Uterus (tissue), 4 donors: ENCODE data around the gene ADM2. TPM values are rescaled to one million over a fixed set of nuclear protein-coding genes. Genes with fewer than 3 reads are reported as not detected.

Experiments
- DNase-seq, 2 donors: peaks; one replicate each; pipeline ENCODE4 v3.0.0-alpha.2; 2019 to 2020
- H3K27ac ChIP-seq, 2 donors: fragments of 200-600 bp; sonication (generic); 1 replicate in 1 of 2; 2 replicates in 1 of 2; pipeline ENCODE4 v1.5.1; 2016 to 2018
- H3K27me3 ChIP-seq, 2 donors: fragments of 200-600 bp; sonication (generic); one replicate each; pipeline ENCODE4 v1.5.1; 2018 to 2019; ENCODE audit warnings: control low read depth in 1 of 2
- H3K36me3 ChIP-seq, 2 donors: fragments of 200-600 bp; sonication (generic); one replicate each; pipeline ENCODE4 v1.5.1; 2019; ENCODE audit warnings: control low read depth in 1 of 2
- H3K4me1 ChIP-seq, 2 donors: fragments of 200-600 bp; sonication (generic); one replicate each; pipeline ENCODE4 v1.5.1; 2018 to 2019; ENCODE audit warnings: control low read depth in 1 of 2
- H3K4me3 ChIP-seq, 2 donors: fragments of 200-600 bp; sonication (generic); 1 replicate in 1 of 2; 2 replicates in 1 of 2; pipeline ENCODE4 v1.5.1; 2018 to 2019; ENCODE audit warnings: mild to moderate bottlenecking in 1 of 2
- H3K9me3 ChIP-seq, 2 donors: fragments of 200-600 bp; sonication (generic); one replicate each; pipeline ENCODE4 v1.5.1; 2019; ENCODE audit warnings: control low read depth in 1 of 2
- CTCF ChIP-seq, 4 experiments: fragments of 200-600 bp in 2 of 4; fragments of 450-650 bp in 2 of 4; sonication (generic) in 2 of 4; IDR thresholded peaks; one replicate each; pipeline ENCODE4 v1.5.1; 2016 to 2019; ENCODE audit warnings: antibody characterized with exemption in 4 of 4, mild to moderate bottlenecking in 2 of 4, moderate library complexity in 1 of 4
- POLR2A ChIP-seq, 2 donors: fragments of 450-650 bp; IDR thresholded peaks; one replicate each; pipeline ENCODE4 v1.6.1; 2016; ENCODE audit warnings: antibody characterized with exemption in 2 of 2, mild to moderate bottlenecking in 1 of 2, moderate library complexity in 1 of 2
- intact Hi-C: fragments of 100-400 bp; cut with DNase I; formaldehyde crosslinking; loops from one replicate; pipeline ENCODE4 v1.15.1; 2023; ENCODE audit warnings: low total_unique reads
- total RNA-seq, 4 donors: library from RNA; depleted of rRNA in 3 of 4; stranded (reverse); fragments of >200 nt in 3 of 4; gene quantifications; one replicate each; pipeline versions ENCODE4 v1.1.0 to v1.2.4, GENCODE V29; 2014 to 2023
- donor health status: DM: yes; HTN: yes; CAD: no.

ADM2 gene
- total RNA-seq, 4 donors from 2014 or later = 0.14 to 0.95 TPM; not detected in 2

DNA sequence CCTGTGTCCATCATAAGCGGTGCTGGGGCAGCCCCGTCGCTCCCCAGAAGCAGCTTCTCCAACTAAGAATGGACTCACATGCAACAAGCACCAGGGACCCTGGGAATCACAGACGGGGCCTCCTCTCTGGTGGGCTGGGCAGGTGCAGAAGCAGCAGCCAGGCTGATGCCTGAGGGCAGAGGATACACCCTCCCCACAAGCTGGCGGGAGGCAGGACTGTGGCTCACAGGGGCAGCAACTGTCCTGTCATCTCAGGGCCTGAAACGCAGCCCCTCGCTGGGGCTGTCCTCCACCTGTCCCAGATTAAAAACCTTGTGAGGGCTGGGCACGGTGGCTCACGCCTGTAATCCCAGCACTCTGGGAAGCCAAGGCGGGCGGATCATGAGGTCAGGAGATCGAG is 3.4 kb upstream of the ADM2 start:
- H3K9me3 ChIP-seq = no peaks in the 10 kb centered on the region
- H3K27me3 ChIP-seq = peaks cover 6 to 18% of the 10 kb centered on the region in 2 donors
- no peak overlapping the region for H3K27ac ChIP-seq
- TF ChIP-seq POLR2A (IDR thresholded peaks at IDR 0.05) (no peak), CTCF (IDR thresholded peaks at IDR 0.05) (no peak)
- no peak overlapping the region for H3K4me3 ChIP-seq
- intact Hi-C loops = no loop called here
- DNase-seq = no peak
- peaks cover 0 to 13% of the 10 kb centered on the region in 2 donors for H3K4me1 ChIP-seq
- no peaks in the 10 kb centered on the region for H3K36me3 ChIP-seq

DNA sequence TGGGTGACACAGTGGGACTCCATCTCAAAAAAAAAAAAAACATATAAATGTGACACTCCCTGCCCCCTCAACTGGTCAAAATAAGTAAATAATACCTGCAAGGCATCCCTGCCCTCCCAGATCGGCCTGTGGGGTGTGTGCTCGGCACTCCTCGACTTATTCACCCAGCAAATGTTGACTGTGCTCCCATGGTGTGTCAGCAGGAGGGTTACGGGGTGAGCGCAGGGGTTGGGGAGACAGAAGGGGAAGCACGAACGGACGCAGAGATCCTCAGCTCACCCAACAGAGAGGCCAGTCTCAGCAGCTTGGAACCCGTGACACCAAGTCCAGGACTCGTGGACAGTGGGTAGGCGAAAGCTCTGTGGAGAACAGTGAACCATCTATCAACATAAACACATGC is 1.6 kb upstream of the ADM2 start:
- H3K9me3 ChIP-seq = no peaks in the 10 kb centered on the region
- TF ChIP-seq POLR2A (IDR thresholded peaks at IDR 0.05) (no peak), CTCF (IDR thresholded peaks at IDR 0.05) (no peak)
- no peak for DNase-seq
- H3K27ac ChIP-seq = no peak overlapping the region
- H3K27me3 ChIP-seq = peaks cover 12 to 18% of the 10 kb centered on the region in 2 donors
- intact Hi-C loops = no loop called here
- H3K4me3 ChIP-seq = no peak overlapping the region
- H3K36me3 ChIP-seq = no peaks in the 10 kb centered on the region
- peaks cover 0 to 4% of the 10 kb centered on the region in 2 donors for H3K4me1 ChIP-seq

GRCh38 chr22:50481045-50481439 is 301 bp upstream of the ADM2 start:
- no peak for DNase-seq
- Histone ChIP-seq H3K9me3 (no peaks in the 10 kb centered on the region), H3K4me3 (peak overlapping the region in 1 of 2 donors; percentile 20), H3K36me3 (no peaks in the 10 kb centered on the region), H3K27ac (no peak overlapping the region), H3K4me1 (no peaks in the 10 kb centered on the region), H3K27me3 (peaks cover 12 to 18% of the 10 kb centered on the region in 2 donors)
- TF ChIP-seq POLR2A (IDR thresholded peaks at IDR 0.05) (no peak), CTCF (IDR thresholded peaks at IDR 0.05) (no peak)
- intact Hi-C loops = no loop called here

DNA sequence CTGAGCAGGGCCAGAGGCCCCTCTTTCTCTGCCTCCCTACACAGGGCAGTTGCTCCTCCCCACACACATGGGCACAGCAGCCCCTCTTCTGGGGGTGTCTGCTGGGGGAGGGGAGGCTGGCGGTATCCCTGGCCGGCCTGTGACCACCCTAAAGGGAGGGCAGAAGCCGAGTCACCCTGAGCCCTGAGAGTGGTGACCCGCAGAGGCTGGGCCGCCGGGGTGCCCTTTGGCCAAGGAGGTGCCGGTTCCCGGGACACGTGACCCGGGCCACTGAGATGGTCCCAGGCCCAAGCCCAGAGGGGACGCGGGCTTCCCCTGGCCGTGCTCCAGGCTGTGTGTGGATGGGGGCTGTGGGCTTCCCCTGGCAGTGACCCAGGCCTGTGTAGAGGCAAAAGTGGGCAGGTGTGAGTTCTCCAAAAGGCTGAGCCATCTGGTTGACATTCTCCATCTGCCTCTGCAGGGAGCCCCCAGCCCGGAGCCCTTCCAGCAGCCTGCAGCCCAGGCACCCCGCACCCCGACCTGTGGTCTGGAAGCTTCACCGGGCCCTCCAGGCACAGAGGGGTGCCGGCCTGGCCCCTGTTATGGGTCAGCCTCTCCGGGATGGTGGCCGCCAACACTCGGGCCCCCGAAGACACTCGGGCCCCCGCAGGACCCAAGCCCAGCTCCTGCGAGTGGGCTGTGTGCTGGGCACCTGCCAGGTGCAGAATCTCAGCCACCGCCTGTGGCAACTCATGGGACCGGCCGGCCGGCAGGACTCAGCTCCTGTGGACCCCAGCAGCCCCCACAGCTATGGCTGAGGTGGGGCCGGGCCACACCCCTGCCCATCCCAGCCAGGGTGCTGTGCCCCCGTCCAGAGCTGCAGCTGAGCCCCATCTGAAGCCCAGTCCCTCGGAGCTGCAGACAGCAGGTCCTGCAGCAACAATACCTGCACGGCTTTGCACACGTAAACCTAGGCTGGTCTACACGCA is 1.0 kb downstream of the ADM2 start:
- no peaks in the 10 kb centered on the region for H3K9me3 ChIP-seq
- peaks cover 12 to 18% of the 10 kb centered on the region in 2 donors for H3K27me3 ChIP-seq
- no peak for DNase-seq
- intact Hi-C loops = no loop called here
- no peak overlapping the region for H3K4me3 ChIP-seq
- no peak for TF ChIP-seq CTCF (IDR thresholded peaks at IDR 0.05)
- TF ChIP-seq POLR2A (IDR thresholded peaks at IDR 0.05) = no peak
- H3K36me3 ChIP-seq = no peaks in the 10 kb centered on the region
- H3K4me1 ChIP-seq = no peaks in the 10 kb centered on the region
- no peak overlapping the region for H3K27ac ChIP-seq

GRCh38 chr22:50483106-50483505 is 1.8 kb downstream of the ADM2 start:
- Histone ChIP-seq H3K36me3 (no peaks in the 10 kb centered on the region), H3K9me3 (no peaks in the 10 kb centered on the region), H3K4me1 (no peaks in the 10 kb centered on the region), H3K4me3 (no peak overlapping the region), H3K27me3 (peaks cover 12 to 18% of the 10 kb centered on the region in 2 donors), H3K27ac (no peak overlapping the region)
- TF ChIP-seq POLR2A (IDR thresholded peaks at IDR 0.05) (no peak), CTCF (IDR thresholded peaks at IDR 0.05) (no peak)
- no peak for DNase-seq
- intact Hi-C loops = no loop called here
